RPMI7951 (cell line): ENCODE results near the gene ADCY5. TPM values are rescaled to one million over a fixed set of nuclear protein-coding genes. Genes with fewer than 3 reads are reported as not detected.

Experiments used
- DNase-seq: peaks from one replicate; pipeline ENCODE4 v3.0.0-alpha.2; 2012; ENCODE audit warnings: low read depth
- total RNA-seq: library from RNA; depleted of rRNA; stranded (reverse); fragments of >200 nt; shearing (Covaris generic); gene quantifications from 2 replicates; pipeline ENCODE4 v1.2.3, GENCODE V29; 2014

ADCY5 gene
- total RNA-seq, 1 experiment from 2014 or later = not detected

DNA sequence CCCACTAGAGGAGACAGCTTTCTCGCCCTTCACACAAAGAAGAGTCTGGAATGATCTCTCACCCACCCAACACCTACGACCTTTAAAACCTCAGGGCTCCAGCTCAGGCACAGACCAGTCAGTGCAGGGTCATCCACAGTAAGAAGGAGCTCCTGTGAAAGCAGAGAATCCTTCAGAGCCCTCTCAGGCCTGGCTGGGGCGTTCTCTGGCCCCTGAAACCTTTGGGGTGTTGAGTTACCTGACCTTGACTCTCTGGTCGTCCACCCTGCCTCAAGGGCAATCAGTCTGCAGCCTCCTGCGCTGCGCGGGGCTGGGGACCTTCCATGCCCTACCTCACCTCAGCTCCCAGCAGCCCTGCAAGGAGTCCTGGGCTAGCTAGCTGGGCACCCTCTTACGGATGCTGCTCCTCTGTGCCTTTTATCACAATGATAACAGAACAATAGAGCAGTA is 106.2 kb downstream of the ADCY5 start:
- no peak for DNase-seq

DNA sequence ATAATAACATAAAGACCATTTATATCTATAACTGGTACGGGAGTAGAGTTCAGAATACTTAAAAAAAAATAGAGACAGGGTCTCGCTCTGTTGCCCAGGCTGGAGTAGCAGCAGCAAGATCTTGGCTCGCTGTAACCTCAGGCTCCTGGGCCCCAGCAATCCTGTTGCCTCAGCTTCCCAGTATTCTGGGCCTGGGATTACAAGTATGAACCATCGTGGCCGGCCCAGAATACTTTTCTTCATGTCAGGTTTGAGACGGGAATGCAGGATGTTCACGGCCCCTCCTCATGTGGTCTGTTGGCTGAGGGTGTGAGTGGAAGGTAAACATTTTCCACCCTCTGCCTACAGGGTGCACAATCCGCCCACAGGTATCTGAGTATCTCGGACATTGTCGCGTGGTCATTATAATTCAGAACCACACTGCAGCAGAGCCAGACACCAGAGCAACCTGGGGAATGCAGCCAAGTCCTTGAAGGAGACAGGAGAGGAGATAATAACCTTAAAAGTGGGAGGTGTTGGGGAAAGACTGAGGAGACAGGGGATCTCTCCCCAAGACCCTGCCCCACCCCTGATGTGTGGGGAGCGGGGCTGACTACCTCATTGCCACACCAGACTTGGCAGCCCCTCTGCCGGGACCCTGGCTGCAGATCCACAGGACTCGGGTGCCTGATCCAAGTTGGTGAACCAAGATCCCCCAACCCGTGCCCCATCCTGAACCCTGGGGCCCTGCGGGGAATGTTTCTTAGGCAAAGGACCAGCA is 106.8 kb downstream of the ADCY5 start:
- DNase-seq = no peak

DNA sequence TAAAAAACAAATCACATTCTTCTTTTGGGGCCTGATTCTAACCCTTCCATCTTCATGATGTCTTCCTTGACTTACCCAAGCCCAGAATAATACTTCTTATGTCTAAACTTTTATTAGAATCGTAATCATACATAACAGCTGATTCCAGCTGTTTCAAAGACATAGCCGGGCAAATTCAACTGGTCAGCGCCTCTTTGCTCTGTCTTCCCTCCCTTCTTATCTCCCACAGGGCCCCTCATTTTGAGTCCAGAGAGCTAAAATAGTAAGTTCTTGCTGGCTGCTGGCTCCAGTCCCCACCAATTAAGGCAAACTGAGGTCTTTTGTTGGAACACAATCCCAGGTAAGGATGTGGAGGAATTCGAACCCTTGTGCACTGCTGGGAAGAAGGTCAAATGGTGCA is 108.6 kb downstream of the ADCY5 start:
- no peak for DNase-seq

DNA sequence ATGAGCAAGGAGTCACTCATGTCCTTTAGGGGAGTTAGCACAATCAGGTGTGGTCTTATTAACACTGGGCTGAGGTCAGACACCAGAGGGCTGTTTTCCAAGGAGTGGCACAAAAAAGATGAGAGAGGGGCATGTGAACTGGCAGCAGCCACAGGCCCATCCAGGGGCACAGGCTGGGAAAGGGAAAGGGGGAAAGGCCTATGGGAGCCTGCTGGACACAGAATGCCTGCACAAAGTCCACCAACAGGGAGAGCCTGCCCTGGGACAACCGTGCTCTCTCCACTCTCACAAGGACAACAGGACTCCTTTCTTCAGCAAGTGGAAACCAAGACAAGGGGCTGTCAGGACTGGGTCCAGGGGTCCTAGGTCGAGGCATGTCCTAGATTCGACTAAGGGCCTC is 109.6 kb downstream of the ADCY5 start:
- DNase-seq = no peak

DNA sequence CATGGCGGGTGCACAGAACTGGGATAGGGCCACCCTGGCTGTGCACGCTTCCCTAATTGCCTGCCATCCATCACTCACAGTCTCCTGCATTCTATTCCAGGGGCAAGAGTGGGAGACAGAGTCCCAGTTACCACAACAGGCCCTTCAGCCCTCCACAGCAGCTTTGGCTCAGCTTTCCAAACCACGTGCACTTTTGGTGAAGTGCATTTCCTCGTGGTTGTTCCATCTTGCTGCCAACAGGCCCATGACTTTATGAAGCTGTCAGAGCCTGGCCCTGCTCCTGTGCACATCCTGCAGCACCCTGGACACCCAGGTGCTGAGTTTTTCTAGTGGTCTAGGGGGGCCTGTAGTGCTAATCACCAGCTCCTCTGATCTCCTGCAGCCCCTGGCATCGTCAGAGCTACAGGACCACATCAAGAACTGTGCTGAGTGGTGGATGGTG is 110.2 kb downstream of the ADCY5 start:
- no peak for DNase-seq

DNA sequence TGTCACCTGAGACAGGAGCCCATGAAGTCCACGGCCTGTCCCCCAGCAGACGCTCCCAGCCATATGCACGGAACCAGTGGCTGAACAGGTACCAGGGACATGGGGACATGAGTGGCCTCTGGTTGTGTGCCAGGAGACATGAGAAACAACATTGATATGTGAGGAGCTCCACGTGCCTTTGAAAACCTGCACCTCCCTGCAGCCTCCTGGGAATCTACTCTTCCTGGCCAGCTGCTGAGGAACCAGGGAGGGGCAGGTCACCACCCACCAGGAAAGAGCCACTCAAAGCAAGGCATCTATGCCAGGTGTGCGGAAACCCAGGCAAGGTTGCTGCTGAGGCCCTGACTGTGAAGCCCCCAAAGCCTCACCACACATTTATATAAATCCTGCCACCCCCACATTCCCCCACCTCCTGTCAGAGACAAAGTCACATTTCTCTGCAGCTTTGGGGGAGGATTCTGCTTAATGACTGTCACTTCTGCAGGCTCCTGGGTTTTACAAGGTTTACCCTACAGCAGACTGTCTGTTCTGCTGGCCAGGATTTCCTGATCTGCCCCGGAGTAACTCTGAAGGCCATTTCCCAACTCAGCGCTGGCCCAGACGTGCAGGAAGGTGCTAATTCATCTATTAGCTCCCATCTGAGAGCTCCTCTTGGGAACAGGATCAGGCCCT is 110.8 kb downstream of the ADCY5 start:
- no peak for DNase-seq

DNA sequence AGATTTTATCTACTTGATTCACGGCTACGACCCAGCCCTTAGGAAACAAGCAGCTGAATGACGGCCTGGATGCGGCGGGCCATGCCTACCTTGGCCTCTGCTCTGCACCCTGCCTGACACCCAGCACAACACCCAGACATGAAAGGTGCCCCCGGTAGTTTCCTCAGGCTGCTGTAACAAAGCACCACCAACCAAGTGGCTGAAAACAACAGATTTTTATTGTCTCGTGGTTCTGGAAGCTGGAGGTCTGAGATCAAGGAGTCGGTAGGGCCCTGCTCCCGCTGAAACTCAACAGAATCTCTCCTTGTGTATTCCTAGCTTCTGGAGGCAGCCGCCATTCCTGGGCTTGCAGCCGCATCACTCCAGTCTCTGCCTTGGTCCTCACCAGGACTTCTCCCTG is 111.7 kb downstream of the ADCY5 start:
- DNase-seq = no peak

DNA sequence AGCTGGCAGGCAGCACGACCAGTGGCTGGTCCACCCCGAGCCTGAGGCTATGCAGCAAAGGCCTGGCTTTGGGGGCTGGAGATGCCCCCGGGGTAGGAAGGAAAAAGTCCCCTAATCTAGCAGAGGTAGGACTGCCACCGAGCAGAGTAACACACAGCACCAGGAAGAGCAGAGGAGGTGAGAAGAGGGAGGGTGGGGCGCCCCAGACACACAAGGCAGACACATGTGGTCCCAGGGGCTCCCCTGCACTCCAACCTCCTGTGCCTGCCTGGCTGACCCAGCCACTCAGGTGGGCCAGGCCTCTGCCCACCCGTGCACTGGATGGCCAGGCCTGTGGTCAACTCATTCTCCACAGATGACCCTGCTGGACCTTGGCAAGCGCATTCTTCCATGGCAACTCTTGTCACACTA is 112.4 kb downstream of the ADCY5 start:
- DNase-seq = no peak

DNA sequence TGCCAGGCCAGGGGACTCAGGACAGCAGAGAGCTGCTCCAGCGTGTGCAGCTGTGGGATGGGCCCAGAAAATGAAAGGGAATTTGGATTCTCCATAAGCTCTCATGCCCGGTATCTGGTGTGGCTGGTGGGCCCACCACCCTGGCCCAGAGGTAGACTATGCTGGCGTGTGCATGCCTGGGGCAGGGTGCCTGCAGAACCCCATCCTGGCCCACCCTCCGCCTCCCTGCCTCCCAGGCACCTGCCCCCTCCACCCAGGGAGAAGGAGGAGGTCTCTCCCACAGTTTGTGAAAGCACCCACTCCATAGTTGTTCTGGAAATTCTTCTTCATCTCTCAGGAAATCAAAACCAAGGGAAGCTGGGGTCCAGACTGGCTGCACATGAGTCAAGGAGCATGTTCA is 112.9 kb downstream of the ADCY5 start:
- no peak for DNase-seq

DNA sequence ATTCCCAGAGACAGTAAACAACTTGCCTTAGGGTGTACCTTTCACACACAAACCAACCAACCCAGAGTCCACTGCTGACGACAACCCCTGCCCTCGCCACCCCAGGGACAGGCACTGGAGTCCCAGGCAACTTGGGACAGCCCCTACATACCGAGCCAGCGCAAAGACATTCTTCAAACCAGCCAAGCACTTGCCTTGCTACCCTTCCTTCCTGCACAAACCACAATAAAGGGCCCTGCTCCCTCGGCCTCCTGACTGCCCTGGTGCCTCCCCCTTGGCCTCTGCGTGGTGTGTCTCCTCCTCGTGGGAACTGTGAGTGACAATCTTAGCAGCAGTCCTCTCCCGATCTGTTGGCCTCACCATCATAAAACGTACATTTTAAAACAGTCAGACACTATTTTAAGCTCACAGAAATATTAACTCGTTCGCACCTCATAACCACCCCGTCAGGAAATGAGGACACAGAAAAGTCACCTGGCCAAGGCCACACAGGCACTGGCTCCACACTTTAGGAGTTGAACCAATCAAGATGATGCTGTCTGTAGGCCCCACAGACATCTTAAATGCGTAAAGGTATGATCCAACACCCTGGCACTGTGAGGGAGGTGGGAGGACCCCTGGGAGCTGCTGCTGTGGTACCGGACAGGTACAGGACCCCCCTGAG is 113.8 kb downstream of the ADCY5 start:
- DNase-seq = no peak

DNA sequence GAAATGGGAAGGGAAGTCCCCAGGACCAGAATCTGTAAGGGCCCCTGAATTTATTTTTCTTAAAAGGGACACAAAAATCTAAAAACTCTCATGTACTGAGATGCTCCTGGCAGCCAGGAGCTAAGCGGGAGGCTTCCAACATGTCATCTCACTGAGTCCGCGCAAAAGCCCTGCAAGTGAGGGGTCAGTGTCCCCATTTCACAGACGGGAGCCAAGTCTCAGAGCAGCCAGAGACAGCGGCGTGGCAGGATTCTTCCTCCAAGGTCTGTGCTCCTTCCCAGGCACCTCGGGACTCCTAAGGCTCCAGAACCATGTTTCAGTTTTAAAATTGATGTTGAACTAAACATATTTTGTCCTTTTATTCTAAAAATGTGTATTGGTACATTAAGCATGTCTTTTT is 114.8 kb downstream of the ADCY5 start:
- DNase-seq = no peak

DNA sequence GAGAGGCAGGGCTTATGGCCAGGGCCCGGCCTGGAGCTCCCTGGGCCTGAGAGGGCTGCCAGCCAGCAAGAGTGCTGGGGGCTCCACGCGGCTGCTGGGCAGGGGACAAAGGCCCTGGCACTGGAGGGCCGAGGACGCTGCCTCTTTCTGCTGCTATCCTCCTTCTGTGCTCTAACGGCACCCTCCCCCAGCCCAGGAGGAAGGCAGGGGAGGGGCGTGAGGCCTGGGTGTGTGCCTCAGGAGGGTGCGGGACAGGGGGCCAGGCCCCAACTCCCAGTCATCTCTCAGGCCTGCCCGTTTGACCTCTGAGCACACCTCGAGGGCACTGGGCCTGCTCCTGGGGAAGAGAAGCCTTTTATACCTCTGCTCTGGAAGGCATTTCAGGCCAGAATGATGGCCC is 115.5 kb downstream of the ADCY5 start:
- no peak for DNase-seq

DNA sequence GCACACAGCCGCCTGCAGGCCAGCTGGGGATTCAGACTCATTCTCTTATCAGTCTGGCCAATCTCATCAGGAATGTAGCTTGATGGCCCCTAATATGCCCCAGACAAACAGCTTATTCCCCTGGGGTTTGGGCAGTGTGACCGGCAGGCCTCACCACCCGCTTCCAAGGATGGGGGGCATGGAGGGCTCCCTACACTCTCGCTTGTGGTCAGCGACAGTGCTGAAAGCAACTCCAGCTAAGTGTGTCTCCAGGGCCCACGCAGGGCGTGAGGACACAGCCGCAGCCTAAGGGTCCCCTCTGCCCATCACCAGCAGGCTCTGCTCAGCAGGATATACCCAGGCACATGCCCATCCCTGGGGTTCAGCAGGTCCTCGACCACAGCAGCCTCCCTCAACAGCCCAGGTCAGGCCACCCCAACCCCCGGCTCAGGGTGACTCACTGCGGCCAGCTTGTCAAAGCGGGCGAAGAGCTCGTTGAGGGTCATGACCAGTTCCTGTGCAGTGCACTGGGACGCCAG is 116.7 kb downstream of the ADCY5 start:
- peak; percentile 47 for DNase-seq

DNA sequence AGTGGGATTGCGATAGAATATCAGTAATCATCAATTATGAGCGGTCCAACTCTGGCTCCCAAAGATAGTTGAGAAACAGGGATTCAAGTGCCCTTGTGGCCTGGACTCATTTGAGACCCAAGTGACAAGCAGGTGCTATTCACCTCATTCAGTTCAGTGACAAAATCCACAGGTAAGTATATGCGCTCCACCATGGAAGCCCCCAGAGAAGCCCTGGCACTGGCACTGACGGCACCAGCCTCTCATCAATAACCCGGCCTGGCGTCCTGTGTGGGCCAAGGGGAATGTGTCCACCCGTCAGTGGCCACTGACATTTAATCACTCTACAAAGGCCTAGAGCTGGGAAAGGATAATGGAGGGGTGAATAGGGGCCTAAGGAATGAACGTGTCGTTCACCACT is 117.2 kb downstream of the ADCY5 start:
- DNase-seq = no peak

DNA sequence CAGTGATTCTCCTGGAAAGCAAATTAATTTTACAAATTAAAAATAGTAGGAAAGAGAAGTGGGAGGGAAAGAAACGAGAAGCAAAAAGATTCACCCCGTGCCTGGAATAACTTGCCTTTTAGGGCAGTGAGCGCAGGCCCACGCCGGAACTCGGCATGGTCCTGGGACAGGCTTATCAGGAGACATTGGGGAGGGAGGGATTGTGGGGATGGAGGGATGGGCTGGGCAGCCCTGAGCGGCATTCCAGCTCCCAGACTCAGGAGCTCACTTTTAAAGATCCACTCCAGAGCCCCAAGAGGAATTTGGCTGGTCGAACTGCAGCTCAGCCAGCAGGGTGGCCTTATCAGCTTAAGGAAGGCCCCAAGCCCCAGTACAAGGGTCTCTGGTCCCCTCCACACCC is 117.9 kb downstream of the ADCY5 start:
- DNase-seq = no peak

DNA sequence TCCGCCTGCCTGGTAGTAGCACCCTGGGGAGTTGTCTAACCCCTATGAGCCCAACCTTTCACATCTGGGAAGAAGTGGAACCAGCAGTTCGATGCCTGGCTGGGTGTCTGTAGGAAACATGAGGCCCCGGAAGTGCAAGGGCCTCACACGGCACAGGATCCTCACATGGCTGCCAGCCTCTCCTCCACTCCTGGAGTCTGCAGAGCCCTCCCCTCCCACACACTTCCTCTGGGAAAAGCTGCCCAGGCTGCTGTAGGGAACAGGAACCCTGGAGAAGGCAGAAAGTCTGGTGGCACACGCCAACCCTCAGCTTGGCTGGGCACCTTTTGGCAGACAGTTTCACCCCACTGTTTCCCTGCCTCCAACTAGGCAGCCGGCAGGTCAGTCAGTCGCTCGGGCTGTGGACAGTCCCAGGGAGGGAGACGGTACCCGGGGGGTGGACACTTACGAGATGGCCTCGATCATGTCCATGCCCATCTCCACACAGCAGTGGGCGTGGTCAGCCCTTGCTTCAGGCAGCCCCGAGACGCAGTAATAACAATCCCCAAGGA is 118.4 kb downstream of the ADCY5 start:
- DNase-seq = no peak

DNA sequence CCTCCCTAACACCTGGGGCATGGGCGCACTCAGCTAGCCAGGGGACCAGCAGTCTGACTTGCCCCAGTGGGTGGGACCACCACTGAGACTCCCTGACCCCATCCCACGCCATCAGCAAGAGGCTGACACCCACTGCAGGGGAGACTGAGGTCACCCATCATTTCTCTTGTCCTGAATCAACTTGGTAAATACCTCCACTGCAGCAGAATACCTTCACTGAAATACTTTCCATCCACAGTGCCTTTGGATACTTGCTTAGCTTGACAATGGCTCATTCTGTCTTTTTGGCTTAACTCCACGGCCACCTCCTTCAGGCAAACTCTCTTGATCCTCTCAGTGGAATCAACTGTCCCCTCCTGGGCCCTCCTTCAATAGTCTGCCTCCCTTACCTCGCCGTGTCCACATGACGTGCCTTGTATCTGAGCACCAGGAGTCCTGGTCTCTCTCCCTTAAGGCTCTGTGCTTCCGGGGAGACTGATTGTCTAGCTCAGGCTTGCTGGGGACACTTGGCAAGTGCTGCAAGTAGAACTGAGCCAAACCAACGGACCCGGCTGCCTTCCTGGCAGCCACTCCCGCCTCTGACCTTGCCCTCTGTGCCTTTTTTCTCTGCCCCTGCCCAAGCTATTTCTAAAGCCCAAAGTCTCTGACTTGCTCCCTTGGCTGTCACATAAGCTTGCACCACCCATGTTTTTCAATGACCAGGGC is 119.1 kb downstream of the ADCY5 start:
- no peak for DNase-seq

DNA sequence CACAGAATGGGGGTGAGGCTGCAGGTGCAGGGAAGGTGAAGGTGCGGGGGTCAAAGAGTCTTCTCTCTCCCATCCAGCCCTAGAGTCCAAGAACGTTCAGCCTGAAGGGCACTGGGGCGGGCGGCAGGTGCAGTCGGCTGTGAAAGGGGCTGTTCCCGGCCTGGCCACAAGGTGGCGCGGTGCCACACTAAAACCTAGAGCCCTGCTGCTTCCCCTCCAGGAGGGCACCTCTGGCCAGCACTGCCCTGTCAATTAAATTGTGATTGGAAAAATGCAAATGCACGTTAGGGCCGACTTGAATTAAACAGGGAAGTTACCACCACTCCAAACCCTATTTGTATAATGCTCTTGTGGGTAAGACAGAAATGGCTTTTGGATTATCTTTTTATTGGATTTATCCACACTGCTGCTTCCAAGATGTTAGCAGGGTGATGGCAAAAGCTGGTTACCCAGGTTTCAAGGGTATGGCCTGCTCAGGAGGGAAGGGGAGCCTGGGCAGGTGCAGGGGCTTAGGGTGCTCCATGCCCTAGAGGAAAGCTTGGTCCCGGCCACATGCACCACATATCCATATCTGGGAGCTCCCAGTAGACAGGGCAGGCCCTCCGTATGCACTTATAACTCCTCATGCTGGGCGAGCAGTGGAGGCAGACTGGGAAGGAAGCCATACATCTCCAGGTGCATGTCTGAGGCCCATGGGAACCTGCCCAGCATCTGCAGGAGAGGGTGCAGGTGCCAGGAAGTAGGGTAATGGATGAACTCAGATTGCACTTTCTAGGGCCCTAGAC is 119.8 kb downstream of the ADCY5 start:
- DNase-seq = peak; percentile 40

DNA sequence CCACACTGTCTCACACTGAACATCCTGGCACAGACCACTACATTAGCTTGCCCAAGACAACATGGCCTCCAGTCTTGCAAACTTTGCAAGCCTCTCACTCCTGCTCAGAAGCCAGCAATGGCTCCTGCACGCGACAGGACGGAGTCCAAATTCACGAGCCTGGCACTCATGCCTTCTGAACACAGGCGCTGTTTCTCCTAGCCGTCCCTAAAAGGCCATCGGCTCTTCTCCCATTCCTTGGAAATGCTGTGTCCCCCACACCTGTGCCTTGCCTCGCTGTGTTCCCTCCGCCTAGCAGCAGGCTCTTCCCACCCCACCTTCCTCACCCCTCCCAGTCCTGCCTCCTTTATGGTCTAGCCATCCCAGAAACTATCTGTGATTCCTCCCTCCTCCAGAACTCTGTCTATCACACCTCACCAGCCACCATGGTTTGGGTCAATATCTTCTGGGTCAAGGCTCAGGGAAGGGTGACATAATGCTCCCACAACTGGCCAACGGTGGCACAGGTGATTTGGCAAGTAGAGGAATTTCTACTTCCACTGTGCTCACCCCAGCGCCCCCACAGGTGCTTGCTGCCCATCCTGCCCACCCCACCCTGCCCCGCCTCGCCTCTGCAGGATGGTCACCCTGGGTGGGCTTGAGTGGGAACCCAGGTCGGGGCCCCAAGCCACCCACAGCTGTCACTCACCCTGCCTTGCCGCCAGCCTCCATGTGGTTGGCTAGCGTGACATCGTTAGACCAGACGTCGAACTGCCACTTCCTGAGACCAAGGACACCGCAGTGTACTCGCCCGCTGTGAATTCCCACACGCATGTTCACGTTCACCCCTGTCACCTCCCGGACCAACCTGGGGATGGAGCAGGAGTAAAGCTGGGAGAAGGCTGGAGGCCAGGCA is 120.7 kb downstream of the ADCY5 start:
- DNase-seq = no peak

DNA sequence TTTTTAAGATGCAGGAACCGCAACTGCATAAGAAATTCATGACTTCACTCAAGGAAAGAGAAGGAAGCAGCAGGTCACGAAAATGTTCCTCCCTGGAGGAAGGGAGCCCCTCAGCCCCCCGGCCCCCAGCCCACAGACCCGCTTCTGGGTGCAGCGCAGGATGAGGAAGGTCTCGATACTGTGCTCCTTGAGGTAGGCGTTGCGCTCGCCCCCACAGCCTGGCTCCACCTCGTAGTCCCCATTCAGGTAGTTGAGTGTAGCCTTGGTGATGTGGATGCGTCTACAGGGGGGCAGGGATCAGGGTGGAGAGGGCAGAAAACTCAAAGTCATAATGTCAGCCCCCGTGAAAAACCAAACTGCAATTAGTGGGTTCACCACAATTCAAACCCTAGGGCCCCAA is 121.4 kb downstream of the ADCY5 start:
- no peak for DNase-seq
